NCI-H2081 (cell line): ENCODE data around the gene LYSMD4.
A peak's percentile ranks its signal among the peaks of the same experiment; 100 is the strongest.

Experiments used
- DNase-seq, 2 experiments: peaks; one replicate each; lab custom pipeline; 2025; lab: John Stamatoyannopoulos, UW

The LYSMD4 gene

GRCh38 chr15:99731336-99732123 lies 1.7 kb downstream of the LYSMD4 start:
- DNase-seq, result no peak

GRCh38 chr15:99729920-99730319 lies 3.3 kb downstream of the LYSMD4 start:
- no peak for DNase-seq

- no peak for DNase-seq
Observed at GRCh38 chr15:99729327-99729726, 3.9 kb downstream of the LYSMD4 start.

- DNase-seq, result no peak
Observed at GRCh38 chr15:99728916-99729315, 4.3 kb downstream of the LYSMD4 start.

GRCh38 chr15:99727733-99728132 lies 5.5 kb downstream of the LYSMD4 start:
- DNase-seq, result no peak

GRCh38 chr15:99727330-99727729 lies 5.9 kb downstream of the LYSMD4 start:
- DNase-seq, result no peak

GRCh38 chr15:99726333-99726732 lies 6.9 kb downstream of the LYSMD4 start:
- DNase-seq, result no peak

GRCh38 chr15:99722406-99722805 lies 10.8 kb downstream of the LYSMD4 start:
- DNase-seq, result no peak

GRCh38 chr15:99721896-99722295 lies 11.3 kb downstream of the LYSMD4 start:
- DNase-seq, result no peak

GRCh38 chr15:99721104-99721778 lies 12.0 kb downstream of the LYSMD4 start:
- no peak for DNase-seq

GRCh38 chr15:99720533-99720932 lies 12.7 kb downstream of the LYSMD4 start:
- no peak for DNase-seq

- DNase-seq, result no peak
Observed at GRCh38 chr15:99719096-99719541, 14.1 kb downstream of the LYSMD4 start.

GRCh38 chr15:99718421-99718820 lies 14.8 kb downstream of the LYSMD4 start:
- no peak for DNase-seq

- DNase-seq, result peak; percentile 55 to 70
Observed at GRCh38 chr15:99717161-99718009, 15.9 kb downstream of the LYSMD4 start.

GRCh38 chr15:99716540-99717095 lies 16.6 kb downstream of the LYSMD4 start:
- DNase-seq, result no peak

GRCh38 chr15:99712415-99712814 lies 20.8 kb downstream of the LYSMD4 start:
- DNase-seq, result no peak

- DNase-seq, result no peak
Observed at GRCh38 chr15:99711625-99712024, 21.6 kb downstream of the LYSMD4 start.

GRCh38 chr15:99709243-99709986 lies 23.8 kb downstream of the LYSMD4 start:
- DNase-seq, result no peak

- no peak for DNase-seq
Observed at GRCh38 chr15:99708563-99708962, 24.7 kb downstream of the LYSMD4 start.

GRCh38 chr15:99707473-99708270 lies 25.6 kb downstream of the LYSMD4 start:
- DNase-seq, result no peak
